ENCODE measurements around the gene TLCD1. TPM values are rescaled to one million over a fixed set of nuclear protein-coding genes. Genes with fewer than 3 reads are reported as not detected.
"Not testable (repeated sequence)": the region's sequence is repeated elsewhere in the genome, so short reads cannot be mapped to it uniquely, and the experiment has no call there.

TLCD1 gene
- total RNA-seq, 4 donors from 2014 or later = 6.9 to 25.0 (median 17.0) TPM

- Histone ChIP-seq H3K4me3 (no peak overlapping the region), H3K27ac (peak overlapping the region; percentile 13), H3K36me3 (peaks cover 35% of the 10 kb centered on the region), H3K27me3 (no peaks in the 10 kb centered on the region), H3K4me1 (peaks cover 87% of the 10 kb centered on the region), H3K9me3 (no peaks in the 10 kb centered on the region)
- 68% methylated on average over 6 of the region's 6 CpGs for WGBS
- DNase-seq (ENCODE audit: low spot score in 2 of 2) = no peak
- no peak for TF ChIP-seq CTCF (IDR thresholded peaks at IDR 0.05)
- TF ChIP-seq EP300 (IDR thresholded peaks at IDR 0.05) = no peak
- TF ChIP-seq POLR2A (IDR thresholded peaks at IDR 0.05) = no peak
- TF ChIP-seq POLR2AphosphoS5 (IDR thresholded peaks at IDR 0.05) = no peak
These were observed 2.7 kb downstream of the TLCD1 start for GRCh38 chr17:28723159-28723835.

- 71% methylated on average over 7 of the region's 7 CpGs for WGBS
- Histone ChIP-seq H3K27ac (no peak overlapping the region), H3K4me3 (no peak overlapping the region), H3K36me3 (peaks cover 35% of the 10 kb centered on the region), H3K27me3 (no peaks in the 10 kb centered on the region), H3K4me1 (peaks cover 87% of the 10 kb centered on the region), H3K9me3 (no peaks in the 10 kb centered on the region)
- no peak for DNase-seq (ENCODE audit: low spot score in 2 of 2)
- no peak for TF ChIP-seq CTCF (IDR thresholded peaks at IDR 0.05)
- no peak for TF ChIP-seq POLR2AphosphoS5 (IDR thresholded peaks at IDR 0.05)
- no peak for TF ChIP-seq EP300 (IDR thresholded peaks at IDR 0.05)
- no peak for TF ChIP-seq POLR2A (IDR thresholded peaks at IDR 0.05)
These were observed 3.4 kb downstream of the TLCD1 start for GRCh38 chr17:28722417-28723158.

GRCh38 chr17:28720997-28721329, 5.1 kb downstream of the TLCD1 start:
- Histone ChIP-seq H3K4me1 (peaks cover 89% of the 10 kb centered on the region), H3K27ac (peak overlapping the region; percentile 94)

GRCh38 chr17:28720247-28720996, 5.6 kb downstream of the TLCD1 start:
- H3K4me1 ChIP-seq = peaks cover 89% of the 10 kb centered on the region

More at GRCh38 chr17:28720997-28721329, 5.1 kb downstream of the TLCD1 start:
- WGBS = 29% methylated on average over 19 of the region's 19 CpGs
- Histone ChIP-seq H3K36me3 (peaks cover 35% of the 10 kb centered on the region), H3K4me3 (peak overlapping the region; percentile 92)
- not testable (repeated sequence) for H3K27me3 ChIP-seq; H3K9me3 ChIP-seq; DNase-seq (ENCODE audit: low spot score in 2 of 2)

GRCh38 chr17:28719021-28719433, 7.0 kb downstream of the TLCD1 start:
- DNase-seq (ENCODE audit: low spot score in 2 of 2) = no peak
- no peak for TF ChIP-seq POLR2AphosphoS5 (IDR thresholded peaks at IDR 0.05)
- TF ChIP-seq POLR2A (IDR thresholded peaks at IDR 0.05) = no peak
- no peak for TF ChIP-seq CTCF (IDR thresholded peaks at IDR 0.05)
- no peak for TF ChIP-seq EP300 (IDR thresholded peaks at IDR 0.05)
- peak overlapping the region; percentile 92 for H3K4me3 ChIP-seq
- peak overlapping the region; percentile 94 for H3K27ac ChIP-seq
- 35% methylated on average over 18 of the region's 18 CpGs for WGBS
- H3K4me1 ChIP-seq = peaks cover 76% of the 10 kb centered on the region
- H3K27me3 ChIP-seq = no peaks in the 10 kb centered on the region
- H3K9me3 ChIP-seq = no peaks in the 10 kb centered on the region
- H3K36me3 ChIP-seq = peaks cover 45% of the 10 kb centered on the region

More at GRCh38 chr17:28720247-28720996, 5.6 kb downstream of the TLCD1 start:
- peak overlapping the region; percentile 94 for H3K27ac ChIP-seq
- 3% methylated on average over 27 of the region's 30 CpGs for WGBS
- peaks cover 39% of the 10 kb centered on the region for H3K36me3 ChIP-seq
- TF ChIP-seq POLR2A (IDR thresholded peaks at IDR 0.05) = no peak
- TF ChIP-seq EP300 (IDR thresholded peaks at IDR 0.05) = no peak
- TF ChIP-seq POLR2AphosphoS5 (IDR thresholded peaks at IDR 0.05) = no peak
- TF ChIP-seq CTCF (IDR thresholded peaks at IDR 0.05) = no peak
- no peaks in the 10 kb centered on the region for H3K27me3 ChIP-seq
- peak overlapping the region; percentile 92 for H3K4me3 ChIP-seq
- no peak for DNase-seq (ENCODE audit: low spot score in 2 of 2)
- H3K9me3 ChIP-seq = no peaks in the 10 kb centered on the region

All from suprapubic skin (tissue), 4 donors.